MCF 10A (cell line): ENCODE results near the gene GPR84. TPM values are rescaled to one million over a fixed set of nuclear protein-coding genes. Genes with fewer than 3 reads are reported as not detected.

Source experiments
- BruUV-seq: library from RNA; stranded (reverse); fragments of 400-500 nt; replicated peaks from 2 replicates; lab custom pipeline; 2021; lab: Mats Ljungman, UMichigan
- CTCF ChIA-PET: fragments of 300-600 bp; sonication (Branson Sonifier 250); formaldehyde crosslinking; extraction: SDS; loops from one replicate; lab custom pipeline; 2021; ENCODE audit warnings: antibody characterized with exemption, inconsistent platforms; lab: Yijun Ruan, JAX
- POLR2A ChIA-PET: fragments of 300-600, 350-650 bp; sonication (Branson Sonifier 250); formaldehyde crosslinking; extraction: SDS; loops from one replicate; lab custom pipeline; 2020; ENCODE audit warnings: antibody characterized with exemption, inconsistent platforms; lab: Yijun Ruan, JAX
- DNase-seq: peaks from one replicate; pipeline ENCODE4 v3.0.0-alpha.2; 2018; ENCODE audit not compliant: unreplicated experiment
- H3K27ac Mint-ChIP-seq: one replicate; pipeline ENCODE4 v1.8.0; 2022; ENCODE audit warnings: mild to moderate bottlenecking, low read depth, mixed read lengths; ENCODE audit not compliant: unreplicated experiment
- H3K27me3 Mint-ChIP-seq: one replicate; pipeline ENCODE4 v1.8.0; 2022; ENCODE audit warnings: mixed read lengths; ENCODE audit not compliant: insufficient read depth, unreplicated experiment
- H3K36me3 Mint-ChIP-seq: one replicate; pipeline ENCODE4 v1.8.0; 2022; ENCODE audit warnings: mild to moderate bottlenecking, moderate library complexity, mixed read lengths; ENCODE audit not compliant: insufficient read depth, unreplicated experiment
- H3K4me1 Mint-ChIP-seq: one replicate; pipeline ENCODE4 v1.8.0; 2022; ENCODE audit warnings: mixed read lengths; ENCODE audit not compliant: insufficient read depth, unreplicated experiment
- H3K4me3 Mint-ChIP-seq: one replicate; pipeline ENCODE4 v1.8.0; 2022; ENCODE audit warnings: mild to moderate bottlenecking, moderate library complexity, mixed read lengths; ENCODE audit not compliant: unreplicated experiment
- H3K9me3 Mint-ChIP-seq: one replicate; pipeline ENCODE4 v1.8.0; 2022; ENCODE audit warnings: mixed read lengths; ENCODE audit not compliant: unreplicated experiment
- intact Hi-C: fragments of 100-400 bp; cut with micrococcal nuclease; formaldehyde crosslinking; loops from 2 replicates; pipeline ENCODE4 v1.14.1; 2022
- total RNA-seq: library from RNA; stranded (reverse); gene quantifications from 2 replicates; pipeline ENCODE4 v1.2.3, GENCODE V29; 2022
- TF ChIP-seq, protein P1 (sequence below): fragments of 200-600 bp; IDR thresholded peaks from one replicate; pipeline ENCODE4 v1.8.0; 2022; ENCODE audit warnings: antibody characterized with exemption, mild to moderate bottlenecking; ENCODE audit not compliant: unreplicated experiment

The GPR84 gene
- total RNA-seq, 1 experiment from 2014 or later = not detected

- Mint-ChIP-seq H3K9me3 (no peaks in the 10 kb centered on the region), H3K4me1 (peaks cover 27% of the 10 kb centered on the region), H3K27ac (no peak overlapping the region), H3K36me3 (no peaks in the 10 kb centered on the region), H3K4me3 (no peak overlapping the region), H3K27me3 (no peaks in the 10 kb centered on the region)
- ChIA-PET CTCF (interaction anchor here (0.7 to 6.1 kb wide), 17 partner anchors 10 to 358 kb away, joined by 3 to 57 read pairs (median 6); partner anchors contain the start of gene COPZ1), POLR2A (interaction anchor here (0.6 to 2.8 kb wide), 26 partner anchors 10 to 349 kb away, joined by 3 to 47 read pairs (median 4); partner anchors contain the start of genes CBX5, COPZ1, HNRNPA1 and HOXC8)
- DNase-seq = no peak
- TSS peak; percentile 60 for BruUV-seq
- TF ChIP-seq, protein P1, sequence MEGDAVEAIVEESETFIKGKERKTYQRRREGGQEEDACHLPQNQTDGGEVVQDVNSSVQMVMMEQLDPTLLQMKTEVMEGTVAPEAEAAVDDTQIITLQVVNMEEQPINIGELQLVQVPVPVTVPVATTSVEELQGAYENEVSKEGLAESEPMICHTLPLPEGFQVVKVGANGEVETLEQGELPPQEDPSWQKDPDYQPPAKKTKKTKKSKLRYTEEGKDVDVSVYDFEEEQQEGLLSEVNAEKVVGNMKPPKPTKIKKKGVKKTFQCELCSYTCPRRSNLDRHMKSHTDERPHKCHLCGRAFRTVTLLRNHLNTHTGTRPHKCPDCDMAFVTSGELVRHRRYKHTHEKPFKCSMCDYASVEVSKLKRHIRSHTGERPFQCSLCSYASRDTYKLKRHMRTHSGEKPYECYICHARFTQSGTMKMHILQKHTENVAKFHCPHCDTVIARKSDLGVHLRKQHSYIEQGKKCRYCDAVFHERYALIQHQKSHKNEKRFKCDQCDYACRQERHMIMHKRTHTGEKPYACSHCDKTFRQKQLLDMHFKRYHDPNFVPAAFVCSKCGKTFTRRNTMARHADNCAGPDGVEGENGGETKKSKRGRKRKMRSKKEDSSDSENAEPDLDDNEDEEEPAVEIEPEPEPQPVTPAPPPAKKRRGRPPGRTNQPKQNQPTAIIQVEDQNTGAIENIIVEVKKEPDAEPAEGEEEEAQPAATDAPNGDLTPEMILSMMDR = no peak
- intact Hi-C loops = no loop called here
These were observed 5.9 kb downstream of the GPR84 start for GRCh38 chr12:54358191-54358944.

DNA sequence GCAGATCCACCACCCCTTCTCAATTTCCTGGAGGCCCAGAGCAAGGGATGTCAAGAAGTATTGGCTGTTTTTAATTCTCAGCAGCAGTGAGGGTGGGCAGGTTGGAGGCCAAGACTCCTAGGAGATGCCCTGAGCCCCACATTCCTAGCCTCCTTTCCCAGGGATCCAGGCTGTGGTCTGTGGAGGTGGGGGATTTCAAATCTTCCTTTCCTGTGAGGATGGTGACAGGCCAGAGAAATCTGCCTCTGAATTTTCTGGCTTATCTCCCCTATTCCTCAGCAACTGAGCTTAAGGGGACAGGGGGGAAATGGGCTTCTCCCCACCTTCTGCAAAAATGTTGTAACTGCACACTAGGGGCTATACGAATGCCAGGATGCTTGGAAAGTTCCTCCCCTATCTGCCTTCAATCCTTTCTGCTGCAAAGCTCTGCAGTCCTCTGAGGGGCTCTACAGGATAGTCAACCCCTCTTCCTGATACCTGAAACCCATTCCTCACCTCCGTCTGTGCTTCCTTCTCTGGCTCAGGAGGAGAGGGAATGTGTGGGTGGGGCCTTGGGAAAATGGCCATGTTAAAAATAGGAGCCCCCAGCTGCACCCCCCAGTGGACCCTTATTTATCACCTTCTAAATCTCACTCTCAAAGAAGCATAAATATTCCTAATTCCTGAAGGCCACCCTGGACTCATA lies 6.6 kb downstream of the GPR84 start:
- Mint-ChIP-seq H3K4me3 (no peak overlapping the region), H3K27ac (no peak overlapping the region), H3K36me3 (no peaks in the 10 kb centered on the region), H3K4me1 (peaks cover 31% of the 10 kb centered on the region), H3K27me3 (no peaks in the 10 kb centered on the region), H3K9me3 (no peaks in the 10 kb centered on the region)
- ChIA-PET CTCF (interaction anchor here (0.7 to 6.1 kb wide), 13 partner anchors 11 to 357 kb away, joined by 3 to 40 read pairs (median 5); partner anchors contain the start of gene COPZ1), POLR2A (interaction anchor here (0.6 to 2.8 kb wide), 7 partner anchors 16 to 136 kb away, joined by 3 to 47 read pairs (median 4); partner anchors contain the start of genes CBX5, COPZ1 and HNRNPA1)
- intact Hi-C loops = no loop called here
- no peak for DNase-seq
- TF ChIP-seq, protein P1 = no peak
- BruUV-seq = no TSS peak

GRCh38 chr12:54356951-54357356 lies 7.3 kb downstream of the GPR84 start:
- DNase-seq = no peak
- Mint-ChIP-seq H3K36me3 (no peaks in the 10 kb centered on the region), H3K27me3 (no peaks in the 10 kb centered on the region), H3K4me3 (no peak overlapping the region), H3K4me1 (peaks cover 31% of the 10 kb centered on the region), H3K9me3 (no peaks in the 10 kb centered on the region), H3K27ac (no peak overlapping the region)
- ChIA-PET CTCF (interaction anchor here (0.6 to 6.0 kb wide), 11 partner anchors 12 to 369 kb away, joined by 3 to 40 read pairs (median 5); partner anchors contain the start of gene COPZ1), POLR2A (interaction anchor here (0.6 to 2.8 kb wide), 4 partner anchors 15 to 77 kb away, joined by 3 to 47 read pairs (median 3); partner anchors contain the start of genes CBX5 and HNRNPA1)
- TF ChIP-seq, protein P1 = no peak
- BruUV-seq = no TSS peak
- intact Hi-C loops = no loop called here
